HG02763 (cell line): ENCODE data around the gene ASTN2.
A peak's percentile ranks its signal among the peaks of the same experiment; 100 is the strongest.

ENCODE experiments used
- ATAC-seq: cut with Tn5 transposase; IDR thresholded peaks from one replicate; pipeline ENCODE4 v1.9.1; 2021; ENCODE audit warnings: mild to moderate bottlenecking, moderate library complexity; ENCODE audit not compliant: unreplicated experiment

The ASTN2 gene

DNA sequence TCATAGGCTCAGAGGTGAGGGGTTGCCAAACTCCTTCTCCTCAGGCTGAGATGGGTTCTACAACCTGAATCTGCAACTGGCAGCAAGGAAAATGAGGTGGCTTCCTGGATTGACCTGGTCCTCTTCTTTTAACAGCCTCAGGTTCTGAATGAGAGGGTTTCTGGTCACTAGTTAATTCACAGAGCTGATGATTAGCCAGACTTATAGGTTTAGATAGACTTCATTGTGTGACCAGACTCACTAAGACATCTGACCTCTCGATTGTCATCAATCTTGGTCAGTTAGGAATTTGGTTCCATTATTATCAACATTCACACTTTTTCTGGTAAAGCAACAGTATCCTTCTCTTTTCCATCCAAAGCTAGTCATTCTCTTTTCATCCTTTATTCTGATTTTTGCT, 1003.4 kb downstream of the ASTN2 start:
- ATAC-seq, result no peak

DNA sequence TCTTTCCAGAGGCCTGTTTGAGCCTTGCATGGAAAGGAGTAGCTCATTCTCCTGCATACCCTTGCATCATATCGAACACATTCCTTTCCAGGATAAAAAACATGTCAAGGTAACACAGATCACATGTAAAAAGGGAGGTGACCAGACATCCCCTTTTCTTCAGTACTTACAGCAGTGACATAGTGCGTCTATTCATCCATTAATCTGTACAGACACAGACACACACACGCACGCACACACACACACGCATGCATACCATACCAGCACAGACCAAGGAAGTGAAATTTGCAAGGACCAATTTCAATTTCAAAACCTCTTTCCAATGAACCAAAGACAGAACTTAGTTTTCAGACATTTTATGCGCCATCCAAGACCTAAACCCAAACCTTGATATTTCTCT, 1005.2 kb downstream of the ASTN2 start:
- ATAC-seq, result no peak

DNA sequence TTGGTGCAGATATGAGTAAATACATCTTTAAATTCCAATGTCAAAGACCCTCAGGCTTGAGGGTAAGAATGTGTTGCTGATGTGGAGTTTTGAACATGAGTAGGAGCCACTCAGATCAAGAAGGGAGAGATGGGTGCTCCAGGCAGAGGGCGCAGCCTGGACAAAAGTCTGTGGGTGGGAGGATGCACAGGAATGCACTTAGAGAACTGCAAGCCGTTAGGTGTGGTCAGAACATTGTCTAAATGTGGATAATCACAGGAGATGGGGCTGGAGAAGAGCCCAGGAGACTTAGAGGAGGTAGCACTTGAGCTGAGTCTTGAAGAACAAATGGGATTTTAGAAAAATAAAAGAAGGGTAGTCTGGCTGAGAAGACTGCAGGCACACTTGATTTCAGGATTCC, 1005.7 kb downstream of the ASTN2 start:
- ATAC-seq, result no peak

DNA sequence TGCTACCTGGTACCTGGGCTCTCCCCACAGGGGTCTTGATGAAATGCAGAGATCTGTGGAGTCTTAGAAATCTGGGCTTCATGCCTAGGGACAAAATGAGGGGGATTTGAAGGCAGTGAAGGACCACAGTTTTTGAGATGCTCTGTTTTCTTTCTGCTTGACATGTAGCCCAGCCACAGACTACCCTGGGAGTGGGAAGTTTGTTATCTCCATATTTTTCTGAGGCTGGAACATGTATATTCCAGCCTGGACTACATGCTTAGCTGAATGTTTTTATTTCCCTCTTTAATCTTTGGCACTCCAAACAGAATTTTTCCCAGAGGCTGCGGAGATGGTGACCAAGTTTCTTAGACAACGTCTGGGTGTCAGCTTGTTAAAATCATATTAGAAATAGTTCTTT, 1008.4 kb downstream of the ASTN2 start:
- no peak for ATAC-seq

DNA sequence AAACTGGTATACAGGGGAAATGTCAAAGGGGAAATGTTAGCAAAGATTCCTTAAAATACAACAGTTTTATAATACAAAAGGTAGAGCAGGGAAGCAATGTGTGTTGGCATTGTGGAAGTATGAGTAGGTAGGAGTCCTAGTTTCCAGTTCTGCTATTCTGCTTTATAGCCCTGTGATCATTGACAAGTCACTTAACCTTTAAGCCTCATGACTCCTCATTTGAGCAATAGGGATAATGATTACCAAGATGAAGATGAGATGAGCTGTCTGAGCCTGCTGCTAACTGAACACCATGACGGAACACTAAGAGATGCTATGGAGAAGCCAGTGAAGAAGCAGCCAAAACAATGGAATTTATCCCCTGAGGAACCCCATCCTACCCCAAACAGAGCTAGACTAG, 1009.5 kb downstream of the ASTN2 start:
- ATAC-seq, result no peak

DNA sequence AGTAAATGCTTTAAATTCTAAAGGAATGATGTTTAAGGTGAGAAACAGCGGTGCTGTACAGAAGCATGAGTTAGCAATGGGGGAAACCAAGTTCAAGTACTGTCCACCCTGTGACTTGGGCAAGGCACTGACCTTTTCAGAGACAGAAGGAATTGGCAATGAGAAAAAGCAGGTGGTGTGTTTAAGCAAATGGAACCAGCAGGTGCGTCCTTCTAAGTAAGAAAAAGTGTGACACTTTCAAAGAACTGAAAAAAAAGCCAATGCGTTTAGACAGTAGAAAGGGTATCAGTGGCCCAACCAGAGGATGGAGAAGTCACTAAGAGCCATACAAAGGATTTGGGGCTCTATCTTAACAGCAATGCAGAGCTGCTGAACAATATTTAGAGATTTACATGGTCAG, 1010.6 kb downstream of the ASTN2 start:
- ATAC-seq, result no peak

DNA sequence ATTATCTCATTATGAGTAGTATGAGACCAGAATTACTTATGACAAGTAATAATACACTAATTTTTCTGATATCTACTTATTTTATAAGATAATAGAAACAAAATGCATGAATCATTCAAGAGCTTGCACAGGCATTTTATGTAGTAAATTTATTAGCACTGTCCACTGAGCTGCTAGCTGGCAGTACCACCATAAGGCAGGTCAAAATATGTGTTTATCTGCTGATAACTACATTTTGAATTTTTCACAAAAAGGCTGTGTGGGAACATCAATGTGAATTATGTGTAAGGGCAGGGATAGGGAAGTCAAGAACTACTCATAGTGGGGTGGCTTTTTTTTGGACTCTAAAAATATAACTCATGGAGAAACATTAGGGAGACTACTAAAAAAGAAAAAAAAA, 1011.7 kb downstream of the ASTN2 start:
- no peak for ATAC-seq

DNA sequence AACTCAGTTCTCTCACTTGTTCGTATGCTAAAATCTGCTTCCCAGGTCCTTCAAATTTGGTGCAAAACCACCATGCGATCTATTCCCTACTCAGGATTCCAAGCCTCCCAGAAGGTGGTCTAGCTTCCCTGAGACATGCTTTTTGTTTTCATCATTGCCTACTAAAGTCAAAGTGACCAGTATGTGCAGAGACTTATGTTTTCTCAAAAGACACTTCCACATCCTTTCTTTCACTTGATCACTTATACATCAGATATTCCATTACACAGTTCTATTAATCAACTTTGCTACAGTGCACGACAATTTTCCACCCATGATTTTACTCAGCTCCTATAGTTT, 1019.2 kb downstream of the ASTN2 start:
- no peak for ATAC-seq

DNA sequence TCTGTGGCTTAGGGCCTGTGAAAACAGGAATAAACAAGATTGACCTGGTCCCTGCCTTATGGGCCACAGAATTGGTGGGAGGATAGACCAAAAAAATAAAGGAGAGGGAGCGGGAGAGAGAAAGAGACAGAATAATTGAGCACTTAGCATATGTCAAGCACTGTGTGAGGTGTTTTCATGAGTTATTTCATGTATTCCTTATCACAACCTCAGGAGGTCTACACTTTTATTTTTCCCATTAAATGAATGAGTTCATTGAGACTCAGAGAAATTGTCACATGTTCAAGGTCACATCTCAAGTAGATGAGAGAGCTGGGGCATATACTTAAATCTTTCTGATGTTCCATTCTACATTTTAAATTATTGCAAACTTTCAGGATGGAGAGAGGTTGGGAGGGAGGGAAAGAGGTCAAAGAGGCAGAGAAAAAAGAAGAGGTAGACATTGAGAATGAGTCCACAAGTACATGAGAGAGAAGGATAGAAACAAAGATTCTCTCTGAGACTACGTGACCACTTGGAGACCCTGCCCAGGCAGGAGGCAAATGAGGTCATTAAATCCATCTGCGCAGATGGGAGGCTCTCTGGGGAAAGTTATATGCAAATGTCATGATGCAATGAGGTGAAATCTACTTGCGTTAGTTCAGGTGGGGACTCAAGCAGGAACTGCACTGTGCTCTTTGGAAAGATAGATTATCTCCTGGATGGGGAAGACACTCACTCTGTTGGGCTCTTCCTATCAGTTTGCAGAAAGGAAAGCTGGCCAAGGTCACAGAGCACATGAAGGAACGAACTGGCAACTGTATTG, 1019.8 kb downstream of the ASTN2 start:
- ATAC-seq, result no peak

DNA sequence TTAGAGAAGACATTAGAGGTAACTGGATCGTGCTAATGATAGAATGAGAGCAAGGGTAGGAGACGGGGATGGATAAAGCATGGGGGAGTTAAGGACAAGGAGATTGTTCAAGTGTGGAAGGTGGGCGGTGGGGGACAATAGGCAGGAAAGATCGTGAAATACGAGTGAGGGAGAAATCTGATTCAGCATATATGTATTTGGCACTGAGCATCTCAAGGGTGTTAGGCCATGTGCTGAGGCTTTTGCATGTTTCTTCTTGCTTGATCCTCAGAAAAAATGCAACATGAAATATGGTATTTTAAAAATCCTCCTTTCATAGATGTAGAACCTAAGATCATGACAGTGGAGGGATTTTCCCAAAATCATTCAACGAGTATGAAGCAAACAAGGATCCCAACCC, 1020.8 kb downstream of the ASTN2 start:
- no peak for ATAC-seq

DNA sequence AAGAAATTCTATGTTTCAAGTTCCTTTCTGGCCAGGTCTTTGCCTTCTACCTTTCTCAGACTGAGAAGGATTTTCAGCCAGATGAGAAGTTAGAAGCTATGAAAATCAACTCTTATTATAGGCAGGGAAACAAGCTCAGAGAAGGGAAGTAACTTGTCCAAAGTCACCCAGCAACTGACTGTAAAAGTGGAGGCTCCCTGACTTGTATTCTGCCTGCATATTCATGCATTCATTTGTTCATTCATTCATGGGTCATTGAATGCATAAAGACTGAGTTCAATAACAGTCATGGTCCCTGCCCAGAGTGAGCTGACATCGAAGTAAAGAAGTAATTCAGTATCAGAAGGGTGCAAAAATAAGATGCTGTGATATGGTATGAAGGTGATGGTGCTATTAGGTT, 1021.7 kb downstream of the ASTN2 start:
- ATAC-seq, result no peak

DNA sequence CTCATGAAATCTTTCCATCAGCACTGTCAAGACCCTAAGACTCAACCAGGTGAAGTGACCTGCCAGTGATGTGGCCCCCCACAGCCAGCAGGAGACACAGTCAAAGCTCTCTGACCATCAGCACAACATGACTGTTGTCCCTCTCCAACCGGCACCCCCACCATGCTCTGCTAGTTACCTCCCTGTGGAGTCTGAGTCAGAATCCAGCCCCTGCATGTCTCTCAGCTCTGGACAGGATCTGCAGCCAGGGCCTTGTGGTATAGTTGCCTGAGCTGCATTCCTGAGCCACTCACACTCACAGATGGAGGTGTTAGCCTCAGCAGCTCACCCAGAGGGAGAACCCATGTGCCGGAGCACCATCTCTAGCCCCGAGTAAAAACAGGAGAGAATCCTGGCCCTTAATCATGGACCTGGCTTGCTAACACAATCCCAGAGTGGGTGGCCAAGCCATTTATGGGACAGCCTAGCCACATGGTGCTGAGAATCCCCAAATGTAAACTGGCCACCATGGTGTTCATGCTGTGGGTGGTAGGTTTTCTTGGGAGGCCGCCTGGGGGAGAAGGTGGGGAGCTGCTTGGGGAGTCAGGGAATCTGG, 1023.5 kb downstream of the ASTN2 start:
- no peak for ATAC-seq

DNA sequence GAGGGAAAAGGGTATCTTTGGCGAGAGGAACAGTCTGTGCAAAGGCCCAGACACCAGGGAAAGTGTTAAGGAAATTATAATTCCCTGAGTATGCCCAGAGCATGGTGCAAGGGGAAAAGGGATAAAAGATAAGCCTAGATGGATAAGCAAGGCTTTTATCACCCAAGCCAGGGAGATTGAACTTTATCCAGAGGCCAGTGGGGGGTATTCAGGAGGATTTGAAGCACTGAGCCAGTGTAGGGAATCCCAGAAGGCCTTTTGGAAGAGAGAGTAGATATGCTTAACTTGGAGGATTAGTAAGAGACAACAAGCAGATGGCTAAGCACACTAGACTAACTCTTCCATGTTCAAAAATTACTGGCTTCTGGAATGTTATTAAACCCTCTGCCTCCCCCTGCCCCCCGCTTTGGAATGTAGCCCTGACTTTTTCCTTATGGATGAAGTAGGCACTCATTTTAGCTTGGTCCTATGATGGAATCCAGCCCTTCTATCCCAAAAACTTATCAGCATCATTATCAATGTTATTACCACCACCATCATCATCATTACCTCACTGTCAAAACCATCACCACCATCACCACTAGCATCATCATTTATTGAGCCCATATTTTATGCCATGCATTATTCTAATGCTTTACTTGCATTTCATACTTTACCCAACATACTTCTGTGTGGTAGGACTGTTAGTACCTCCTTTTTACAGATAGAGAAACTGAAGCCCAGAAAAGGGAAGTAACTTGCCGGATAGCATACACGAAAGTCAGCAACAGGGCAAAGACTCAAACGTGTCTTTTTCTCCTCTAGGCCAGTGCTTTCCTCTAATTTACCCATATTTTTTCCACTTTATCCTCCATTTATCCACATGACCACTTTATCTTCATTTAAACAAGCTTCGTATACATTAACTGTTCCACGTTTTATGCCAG, 1024.3 kb downstream of the ASTN2 start:
- peak; percentile 74 for ATAC-seq

DNA sequence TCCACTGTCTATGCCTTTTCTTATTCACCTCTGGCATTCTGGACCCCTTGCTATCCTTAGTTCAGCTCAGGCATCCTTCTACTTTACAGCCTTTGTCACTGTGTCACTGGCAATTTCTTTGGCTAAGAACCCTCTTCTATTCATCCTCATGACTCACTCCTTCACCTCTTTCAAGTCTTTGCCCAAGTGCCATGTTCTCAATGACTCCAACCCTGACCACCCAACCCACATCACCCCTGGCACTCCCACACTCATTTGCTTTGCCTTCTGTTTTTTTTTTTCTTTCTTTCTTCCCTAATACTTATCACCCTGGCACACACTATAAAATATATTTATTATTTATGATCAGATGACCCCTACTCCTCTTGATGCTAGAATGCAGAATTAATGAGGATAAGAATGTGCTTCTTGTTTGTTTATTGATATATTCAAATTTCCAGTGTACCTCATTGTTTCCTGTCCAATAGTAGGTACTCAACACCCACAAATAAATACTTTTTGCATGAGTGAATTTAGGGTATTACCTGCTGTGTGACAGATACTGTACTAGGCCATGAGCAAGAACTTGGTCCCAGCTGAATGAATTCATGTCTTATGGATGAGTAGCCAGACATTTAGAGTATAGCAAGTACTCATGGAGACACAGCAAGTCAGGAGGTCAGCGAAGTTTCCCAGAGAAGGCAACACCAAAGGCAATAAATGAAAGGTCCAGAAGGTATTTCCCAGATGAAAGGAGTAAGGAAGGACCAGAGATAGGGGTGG, 1025.1 kb downstream of the ASTN2 start:
- no peak for ATAC-seq

DNA sequence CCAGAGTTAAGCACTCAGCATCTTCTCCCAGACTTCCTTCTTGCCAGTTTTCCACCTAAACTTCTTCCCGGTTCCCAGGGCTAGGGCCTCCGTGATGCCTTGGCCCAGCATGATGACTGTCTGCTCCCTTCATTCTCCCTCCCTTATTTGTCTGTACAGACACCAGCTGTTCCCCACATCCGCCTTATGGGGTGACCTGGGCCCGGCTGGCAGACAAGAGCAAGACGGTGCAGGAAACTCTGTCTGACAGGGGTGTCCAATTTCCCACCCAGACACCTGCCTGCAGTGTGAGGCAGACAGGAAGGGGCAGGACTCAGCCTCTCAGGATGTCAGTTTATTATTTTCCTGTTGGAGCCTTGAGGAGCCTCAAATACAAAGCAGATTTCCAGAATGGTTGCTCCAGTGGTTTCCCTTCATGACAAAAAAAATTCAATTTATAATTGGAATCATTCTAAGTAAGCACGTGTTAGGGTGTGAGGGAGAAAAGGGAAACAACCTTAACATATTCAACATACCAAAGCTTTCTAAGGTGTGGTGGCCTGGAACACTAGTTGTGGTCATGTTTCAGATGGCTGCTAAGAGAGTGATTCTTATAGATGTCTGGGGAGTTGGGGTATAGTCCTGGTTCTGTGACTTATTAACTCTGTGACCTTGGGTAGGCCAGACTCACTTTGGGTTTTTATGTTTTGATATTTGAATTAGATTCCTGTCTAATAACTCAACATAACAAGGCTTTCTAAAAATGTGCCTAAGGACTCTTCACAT, 1026.7 kb downstream of the ASTN2 start:
- ATAC-seq, result peak; percentile 41

DNA sequence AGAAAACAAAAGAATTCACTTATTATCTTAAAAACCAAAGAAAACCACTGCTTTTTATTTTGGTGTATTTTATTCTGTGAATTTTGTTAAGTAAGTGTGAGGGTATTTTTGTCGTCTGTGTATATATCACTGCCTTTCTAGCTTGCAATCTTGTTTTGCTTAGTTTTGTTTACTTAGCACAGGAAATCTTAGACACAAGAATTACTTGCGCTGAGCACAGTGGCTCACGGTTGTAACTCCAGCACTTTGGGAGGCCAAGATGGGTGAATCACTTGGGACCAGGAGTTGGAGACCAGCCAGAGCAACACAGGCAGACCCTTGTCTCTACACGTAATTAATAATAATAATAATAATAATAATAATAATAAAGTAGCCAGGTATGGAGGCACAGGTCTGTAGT, 1030.9 kb downstream of the ASTN2 start:
- no peak for ATAC-seq

DNA sequence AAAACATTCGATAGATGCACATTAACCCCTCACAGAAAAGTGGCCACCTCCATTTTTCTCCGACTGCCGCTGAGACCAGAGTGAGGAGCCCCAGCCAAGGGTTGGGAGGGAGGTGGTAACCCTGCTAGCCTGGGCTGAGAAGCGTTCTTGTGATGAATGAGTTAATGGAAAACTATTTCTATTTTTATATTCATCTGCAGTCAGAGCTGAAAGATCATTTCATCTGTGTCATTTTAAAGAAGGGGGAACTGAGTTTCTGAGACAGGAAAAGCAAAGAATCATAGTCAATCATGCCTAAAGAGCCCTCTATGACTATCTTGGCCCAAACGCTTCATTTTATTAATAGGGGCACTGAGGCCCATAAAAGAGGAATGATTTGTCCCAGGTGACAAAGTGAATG, 1031.7 kb downstream of the ASTN2 start:
- ATAC-seq, result no peak

DNA sequence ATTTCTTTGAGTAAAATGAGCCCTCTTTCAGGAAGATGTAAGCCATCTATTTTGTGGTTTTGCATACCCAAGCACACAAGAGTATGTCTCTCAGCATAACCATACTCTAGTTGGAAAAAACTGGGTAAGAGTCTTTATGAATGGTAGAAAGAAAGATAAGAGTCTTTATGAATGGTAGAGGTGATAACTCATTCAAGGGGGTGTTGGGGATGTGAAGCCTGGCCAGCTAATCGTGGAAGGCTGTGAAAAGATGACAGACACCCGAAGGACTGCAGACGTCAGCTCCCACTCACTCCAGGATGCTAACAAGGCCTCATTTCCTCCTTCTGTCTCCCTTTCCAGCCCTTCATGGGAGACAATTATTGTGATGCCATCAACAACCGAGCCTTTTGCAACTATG, 1032.8 kb downstream of the ASTN2 start:
- ATAC-seq, result no peak

DNA sequence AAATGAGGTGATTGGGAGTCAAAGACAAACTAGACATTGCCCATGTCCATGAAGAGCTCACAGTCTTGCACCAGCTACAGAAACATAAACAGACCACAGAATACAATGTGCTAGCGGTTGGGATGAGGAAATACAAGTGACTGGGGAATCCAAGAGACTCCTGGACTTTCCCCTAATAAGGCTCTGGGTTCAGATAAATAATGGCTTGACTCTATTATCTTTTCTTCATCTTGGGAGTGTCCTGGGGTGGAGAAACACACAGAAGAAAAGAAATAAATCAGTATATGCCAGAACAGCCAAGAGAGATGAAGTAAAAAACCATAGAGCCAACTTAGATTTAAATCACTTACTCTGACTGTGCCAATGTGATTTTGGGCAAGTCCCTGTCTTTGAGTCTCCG, 1033.5 kb downstream of the ASTN2 start:
- no peak for ATAC-seq

DNA sequence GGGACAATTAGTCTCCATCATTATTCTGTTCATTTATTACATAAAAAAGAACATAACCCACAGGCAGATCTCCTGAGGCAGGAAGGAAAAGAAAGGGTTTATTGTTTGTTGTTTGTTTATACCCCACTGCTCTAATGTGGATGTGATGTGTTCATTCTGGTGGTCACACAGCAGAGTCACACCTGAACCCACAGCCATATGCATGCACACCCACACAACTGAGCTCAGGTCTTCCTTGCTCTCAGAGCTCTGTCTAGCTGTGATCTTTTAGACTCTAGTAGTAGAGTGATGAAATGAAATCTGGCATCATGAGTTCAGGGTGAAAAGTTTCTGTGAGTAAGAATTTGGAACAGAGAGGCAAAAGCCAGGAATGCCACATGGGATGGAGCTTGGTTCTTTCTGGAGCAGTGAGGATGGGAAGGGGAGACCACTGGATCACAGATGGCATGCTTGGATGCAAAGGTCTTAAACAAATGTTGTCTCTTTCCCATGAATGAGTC, 1034.3 kb downstream of the ASTN2 start:
- no peak for ATAC-seq
